Stimulated activated CD4-positive, alpha-beta T cell treated with anti-CD3 and anti-CD28 coated beads, Interleukin-1b, Interleukin-23, amount 100 ng/mL, for 1 hour (primary cell): ENCODE results near the gene ZNF536.
"Not testable (repeated sequence)": the region's sequence is repeated elsewhere in the genome, so short reads cannot be mapped to it uniquely, and the experiment has no call there.

ENCODE experiments used
- DNase-seq, 2 donors: peaks; one replicate each; pipeline ENCODE4 v3.0.0-alpha.2; 2020; ENCODE audit warnings: low read depth in 2 of 2

The ZNF536 gene

DNA sequence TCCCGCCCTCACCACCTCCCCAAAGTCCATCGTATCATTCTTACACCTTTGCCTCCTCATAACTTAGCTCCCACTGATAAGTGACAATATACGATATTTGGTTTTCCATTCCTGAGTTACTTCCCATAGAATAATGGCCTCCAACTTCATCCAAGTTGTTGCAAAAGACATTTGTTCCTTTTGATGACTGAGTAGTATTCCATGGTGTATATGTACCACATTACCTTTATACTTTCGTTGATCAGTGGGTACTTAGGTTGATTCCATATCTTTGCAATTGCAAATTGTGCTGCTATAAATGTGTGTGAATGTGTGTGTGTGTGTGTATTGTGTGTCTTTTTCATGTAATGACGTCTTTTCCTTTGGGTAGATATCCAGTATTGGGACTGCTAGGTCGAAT lies 109.6 kb downstream of the ZNF536 start:
- DNase-seq = no peak

DNA sequence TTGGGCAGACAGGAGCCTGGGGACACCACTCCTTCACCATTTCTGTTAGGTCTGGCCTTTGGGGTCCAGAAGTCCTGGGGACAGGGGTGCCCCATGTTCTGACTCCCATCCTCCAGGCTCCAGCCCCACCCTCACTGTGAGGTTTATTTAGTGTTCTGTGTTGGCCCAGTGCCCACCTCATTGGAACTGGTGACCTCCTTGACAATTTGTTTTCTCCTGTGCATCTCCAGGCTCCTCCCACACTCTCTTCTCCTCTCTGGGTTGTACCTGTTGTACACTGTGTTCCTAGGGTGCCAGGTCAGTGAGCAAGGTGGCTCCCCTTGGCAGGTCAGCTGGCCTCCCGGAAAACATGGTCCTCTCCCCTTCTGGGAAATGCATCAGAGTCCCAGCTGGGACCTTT lies 110.8 kb downstream of the ZNF536 start:
- DNase-seq = no peak

DNA sequence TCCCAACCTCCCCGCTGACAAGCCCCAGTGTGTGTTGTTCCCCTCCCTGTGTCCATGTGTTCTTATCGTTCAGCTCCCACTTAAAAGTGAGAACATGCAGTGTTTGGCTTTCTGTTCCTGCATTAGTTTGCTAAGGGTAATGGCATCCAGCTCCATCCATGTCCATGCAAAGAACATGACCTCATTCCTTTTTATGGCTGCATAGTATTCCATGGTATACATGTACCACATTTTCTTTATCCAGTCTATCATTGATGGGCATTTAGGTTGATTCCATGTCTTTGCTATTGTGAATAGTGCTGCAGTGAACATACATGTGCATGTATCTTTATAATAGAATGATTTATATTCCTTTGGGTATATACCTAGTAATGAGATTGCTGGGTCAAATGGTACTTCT lies 114.1 kb downstream of the ZNF536 start:
- DNase-seq = not testable (repeated sequence)

DNA sequence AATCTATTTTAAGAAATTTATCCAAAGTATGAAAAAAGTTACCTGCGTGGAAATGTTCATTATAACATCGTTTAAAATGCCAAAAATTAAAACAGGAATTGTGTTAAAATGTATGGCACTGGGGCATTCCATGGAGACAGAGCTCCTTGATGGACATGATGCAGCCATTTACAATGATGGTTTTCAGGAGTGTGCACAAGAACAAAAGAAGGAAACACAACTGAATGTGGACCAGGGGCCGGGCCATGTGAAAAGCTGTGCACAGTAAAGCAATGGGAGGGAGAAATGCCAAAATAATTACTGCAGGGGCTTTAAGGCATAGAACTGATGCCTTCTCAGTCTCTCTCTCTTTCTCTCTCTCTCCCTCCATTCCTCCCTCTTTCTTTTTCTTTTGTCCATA lies 115.0 kb downstream of the ZNF536 start:
- no peak for DNase-seq

DNA sequence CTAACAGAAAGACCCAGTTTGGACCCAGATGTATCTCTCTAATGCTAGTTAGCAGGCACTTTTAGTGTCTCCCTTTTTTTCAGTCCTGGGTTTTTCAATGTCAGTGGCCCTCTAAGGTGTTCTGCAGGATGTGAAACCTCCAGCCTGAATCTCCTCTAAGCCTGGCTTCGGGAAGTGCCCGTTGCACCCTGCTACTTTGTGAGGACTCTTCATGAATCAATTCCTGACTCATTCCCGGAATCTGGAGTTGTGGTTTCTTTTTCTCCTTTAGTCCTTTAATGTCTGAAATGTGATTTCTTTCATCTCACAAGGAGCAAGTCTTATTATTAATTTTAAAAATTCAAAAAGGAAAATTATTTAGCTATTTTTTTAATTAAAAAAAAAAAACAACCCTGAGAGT lies 116.0 kb downstream of the ZNF536 start:
- DNase-seq = no peak

DNA sequence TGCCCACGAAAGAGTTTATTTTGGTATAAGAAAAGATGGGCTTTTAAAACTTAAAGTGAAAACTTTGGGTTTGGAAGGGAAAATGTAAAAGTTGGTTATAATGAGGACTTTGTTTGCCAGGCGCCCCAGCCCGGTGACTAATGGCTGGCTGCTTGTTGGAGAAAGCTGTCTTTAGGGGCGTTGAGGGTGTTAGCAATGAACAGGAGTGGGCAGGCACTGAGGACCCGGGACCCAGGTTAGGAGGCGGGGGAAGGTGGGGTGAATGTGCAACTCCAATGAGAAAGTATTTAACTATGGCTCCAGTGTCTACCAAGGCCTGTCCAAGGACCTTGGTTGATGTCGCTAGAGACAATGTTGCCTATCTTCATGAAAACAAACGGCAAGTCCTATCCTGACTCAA lies 118.6 kb downstream of the ZNF536 start:
- no peak for DNase-seq

DNA sequence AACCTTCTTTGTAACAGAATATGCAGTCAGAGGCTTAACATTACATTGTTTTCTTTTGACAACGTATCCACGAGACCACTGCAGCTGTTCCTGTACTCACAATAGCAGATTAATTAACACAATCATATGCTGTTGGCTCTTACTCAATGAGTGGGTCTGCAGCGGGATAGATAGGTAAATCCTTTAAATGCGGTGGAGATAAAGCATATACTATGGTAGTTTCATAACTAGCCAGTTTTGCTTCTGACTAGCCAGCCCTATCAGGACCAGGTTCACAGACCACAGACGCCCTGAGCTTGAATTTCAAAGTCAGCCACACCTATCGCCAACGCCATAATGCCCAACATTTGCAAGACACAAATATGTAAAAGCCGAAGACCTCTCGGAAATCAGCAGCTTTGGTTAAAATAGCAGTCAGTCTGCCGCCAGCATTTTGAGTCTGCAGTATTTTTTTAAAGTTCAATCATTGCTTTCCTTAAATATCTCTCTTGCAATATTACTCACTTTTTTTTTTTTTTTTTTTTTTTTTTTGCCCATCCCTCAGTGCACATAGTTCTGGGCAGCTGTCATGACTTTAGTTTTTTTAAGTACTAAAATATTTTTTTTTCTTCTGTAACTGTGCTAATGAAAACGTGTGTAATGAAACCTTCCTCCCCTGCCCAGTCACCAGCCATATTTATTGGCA lies 120.5 kb downstream of the ZNF536 start:
- no peak for DNase-seq

DNA sequence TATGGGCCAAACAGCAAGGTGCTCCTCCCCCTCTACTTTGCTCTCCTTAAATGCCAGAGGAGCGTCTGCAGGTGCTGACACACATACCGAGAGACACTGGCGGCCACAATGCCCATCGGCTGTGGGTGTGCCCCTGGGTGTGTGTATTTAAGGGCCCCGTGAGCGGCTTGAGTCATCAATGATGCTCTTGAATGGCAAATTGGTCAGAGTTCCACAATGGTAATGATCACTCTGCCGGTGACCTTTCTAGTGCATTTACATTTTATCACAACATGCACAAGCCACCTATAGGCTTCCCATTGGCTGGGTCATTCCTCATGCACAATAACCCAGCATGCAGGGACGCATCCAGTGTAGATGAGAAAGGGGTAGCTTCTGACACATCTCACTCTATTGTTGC lies 124.8 kb downstream of the ZNF536 start:
- no peak for DNase-seq

DNA sequence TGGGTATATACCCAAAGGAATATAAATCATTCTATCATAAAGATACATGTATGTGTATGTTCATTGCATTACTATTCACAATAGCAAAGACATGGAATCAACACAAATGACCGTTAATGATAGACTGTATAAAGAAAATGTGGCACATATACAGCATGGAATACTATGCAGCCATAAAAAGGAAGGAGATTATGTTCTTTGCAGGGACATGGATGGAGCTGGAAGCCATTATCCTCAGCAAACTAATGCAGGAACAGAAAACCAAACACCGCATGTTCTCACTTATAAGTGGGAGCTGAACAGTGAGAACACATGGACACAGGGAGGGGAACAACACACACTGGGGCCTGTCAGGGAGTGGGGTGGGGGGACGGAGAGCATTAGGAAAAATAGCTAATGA lies 125.9 kb downstream of the ZNF536 start:
- not testable (repeated sequence) for DNase-seq

DNA sequence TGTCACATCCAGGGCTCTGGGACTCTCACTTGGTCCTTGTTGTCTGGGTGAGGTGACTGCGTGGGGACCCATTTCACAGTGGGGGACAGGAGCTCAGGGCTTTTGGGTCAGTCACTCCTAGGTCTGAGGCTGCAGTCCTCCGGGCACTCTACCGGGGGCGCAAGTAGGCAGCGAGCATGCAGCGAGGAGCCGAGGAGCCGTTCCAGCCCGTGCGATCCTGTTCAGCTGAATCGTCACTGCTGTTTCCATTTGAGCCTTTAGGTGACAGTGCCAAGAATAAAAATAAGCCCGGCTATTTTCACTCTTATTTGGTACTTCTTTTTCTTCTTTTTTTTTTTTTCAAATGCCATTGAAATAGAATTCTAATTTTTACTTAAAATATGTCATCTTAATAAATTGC lies 126.5 kb downstream of the ZNF536 start:
- DNase-seq = no peak

DNA sequence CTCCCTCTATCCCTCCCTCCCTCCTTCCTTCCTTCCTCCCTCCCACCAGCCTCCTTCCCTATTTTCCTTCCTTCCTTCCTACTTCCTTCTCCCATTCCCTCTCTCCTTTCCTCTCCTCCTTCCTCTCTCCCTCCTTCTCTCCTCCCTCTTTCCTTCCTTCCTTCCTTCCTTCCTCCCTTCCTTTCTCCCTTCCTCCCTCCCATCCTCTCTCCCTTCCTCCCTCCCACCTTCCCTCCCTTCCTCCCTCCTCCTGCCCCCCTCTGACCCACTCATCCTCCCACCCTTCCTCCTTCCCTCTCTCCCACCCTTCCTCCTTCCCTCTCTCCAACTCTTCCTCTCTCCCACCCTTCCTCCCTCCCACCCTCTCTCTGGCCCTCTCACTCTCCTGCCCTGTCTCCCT lies 132.1 kb downstream of the ZNF536 start:
- DNase-seq = no peak

DNA sequence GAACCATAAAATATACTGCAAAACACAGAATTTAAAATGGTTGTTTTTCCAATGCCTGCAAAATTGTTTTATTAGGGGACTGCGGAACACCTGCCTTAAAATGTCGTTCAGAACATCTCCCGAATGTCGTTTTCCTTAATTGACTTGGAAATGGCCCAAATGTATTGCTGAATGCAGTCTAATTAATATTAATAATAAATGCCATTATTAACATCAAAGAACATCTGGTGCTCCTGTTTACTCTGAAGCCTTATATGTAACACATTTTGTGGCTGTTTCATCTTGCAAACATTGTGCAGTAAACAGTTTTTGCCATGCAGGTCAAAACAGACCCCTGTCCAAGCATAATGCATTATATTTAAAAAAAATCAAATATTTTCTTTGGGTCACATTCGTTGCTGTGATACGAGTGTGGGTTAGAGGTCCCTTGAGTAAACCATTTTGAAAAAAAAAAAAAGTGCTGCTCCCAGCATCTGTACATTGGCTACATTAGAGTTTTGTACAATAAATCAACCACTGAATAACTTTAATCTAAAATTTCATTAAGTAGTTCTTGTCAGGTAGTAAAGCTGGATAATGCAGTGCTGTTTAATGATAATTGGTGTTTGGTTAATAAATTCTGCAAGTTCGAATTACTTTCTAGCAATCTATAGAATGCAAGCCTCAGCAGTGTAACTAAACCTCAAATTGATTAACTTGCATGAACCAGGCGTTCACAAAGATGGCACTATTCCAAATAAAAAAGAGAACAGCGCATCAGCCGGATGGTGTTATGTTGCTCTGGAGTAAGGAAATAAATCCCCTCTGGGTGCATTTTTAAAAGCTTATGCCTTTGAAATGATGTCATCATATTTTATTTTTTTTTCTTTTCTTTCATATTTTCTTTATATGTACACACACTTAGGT lies 140.2 kb downstream of the ZNF536 start:
- no peak for DNase-seq

DNA sequence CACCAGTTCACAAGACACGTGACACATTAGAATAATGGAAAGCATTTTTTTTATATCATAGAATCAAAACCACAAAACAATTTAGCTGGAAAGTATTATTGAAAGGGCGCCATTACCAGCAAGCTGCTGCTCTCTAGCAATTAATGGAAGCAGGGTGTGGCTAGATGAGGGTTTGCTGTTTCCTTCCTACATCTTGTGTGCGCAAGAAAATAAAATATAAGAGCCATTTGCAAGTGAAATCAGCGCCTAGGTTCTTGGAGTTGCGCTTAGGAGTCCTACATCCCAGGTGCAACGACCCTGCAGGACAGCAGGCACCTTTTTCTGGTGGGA lies 140.9 kb downstream of the ZNF536 start:
- no peak for DNase-seq

DNA sequence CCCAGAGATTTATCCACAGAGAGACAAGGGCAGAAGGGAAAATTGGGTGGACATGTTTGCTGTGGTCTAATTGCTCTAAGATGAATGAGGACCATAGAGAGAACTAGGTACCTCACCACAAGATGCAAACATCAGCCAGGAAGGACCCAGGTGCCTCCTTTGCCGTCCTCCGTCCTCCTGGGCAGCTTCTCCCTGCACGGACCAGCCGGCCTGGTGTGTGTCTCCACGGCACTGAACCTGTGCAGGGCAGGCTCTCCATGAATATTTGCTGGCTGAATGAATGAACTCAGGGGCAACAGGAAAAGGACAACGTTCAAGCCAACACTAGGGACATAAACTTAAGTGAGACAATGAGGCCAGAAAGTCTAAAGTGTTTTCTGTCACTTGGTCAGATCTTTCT lies 143.9 kb downstream of the ZNF536 start:
- DNase-seq = no peak

DNA sequence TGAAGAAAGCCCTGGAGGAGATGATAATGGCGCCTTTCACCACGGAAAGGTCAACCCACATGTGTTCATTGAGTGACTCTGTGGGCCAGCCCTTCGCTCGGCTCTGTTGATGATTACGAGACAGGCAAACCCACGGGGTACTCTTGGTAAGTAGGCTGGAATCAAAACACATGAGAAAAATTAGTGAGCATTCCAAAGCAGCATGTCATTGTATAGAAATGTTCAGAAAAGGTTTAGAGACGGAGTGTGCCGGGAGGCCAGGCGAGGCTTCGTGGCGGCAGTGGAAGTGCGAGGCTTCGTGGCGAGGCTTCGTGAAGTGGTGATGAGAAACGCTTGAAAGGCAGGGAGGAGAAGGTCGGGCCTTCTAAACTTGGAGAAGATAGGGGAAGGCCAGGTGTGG lies 144.3 kb downstream of the ZNF536 start:
- DNase-seq = no peak

DNA sequence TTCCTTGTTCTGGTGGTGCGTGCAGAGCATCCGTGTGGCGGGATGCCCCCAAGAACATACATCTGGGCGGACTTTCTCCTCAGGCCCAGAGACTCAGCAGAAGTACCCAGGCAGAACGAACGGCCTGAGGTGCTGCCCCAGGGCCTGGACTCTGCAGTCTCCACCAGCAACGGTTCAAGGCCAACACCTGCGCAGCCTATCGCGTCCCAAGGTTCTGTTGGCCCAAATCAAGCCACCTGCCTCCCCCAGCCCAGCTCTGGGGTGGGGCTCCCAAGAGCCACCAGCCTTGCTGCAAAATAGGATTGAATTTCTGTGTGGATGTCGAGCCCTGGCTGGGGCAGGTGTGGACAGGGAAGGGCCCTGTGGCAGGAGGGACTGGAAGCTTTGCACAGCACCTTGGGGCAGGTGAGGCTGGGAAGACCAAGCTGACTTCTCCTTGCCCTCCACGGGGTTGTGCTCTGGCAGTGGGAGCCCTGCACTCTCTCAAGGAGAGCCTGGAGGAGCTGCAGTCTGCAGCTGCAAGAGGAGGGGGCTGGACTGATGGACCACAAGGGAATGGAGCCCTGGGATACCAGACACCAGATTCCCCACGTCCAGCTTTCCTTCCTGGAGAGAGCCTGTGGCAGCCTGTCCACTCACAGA lies 146.9 kb downstream of the ZNF536 start:
- DNase-seq = no peak

DNA sequence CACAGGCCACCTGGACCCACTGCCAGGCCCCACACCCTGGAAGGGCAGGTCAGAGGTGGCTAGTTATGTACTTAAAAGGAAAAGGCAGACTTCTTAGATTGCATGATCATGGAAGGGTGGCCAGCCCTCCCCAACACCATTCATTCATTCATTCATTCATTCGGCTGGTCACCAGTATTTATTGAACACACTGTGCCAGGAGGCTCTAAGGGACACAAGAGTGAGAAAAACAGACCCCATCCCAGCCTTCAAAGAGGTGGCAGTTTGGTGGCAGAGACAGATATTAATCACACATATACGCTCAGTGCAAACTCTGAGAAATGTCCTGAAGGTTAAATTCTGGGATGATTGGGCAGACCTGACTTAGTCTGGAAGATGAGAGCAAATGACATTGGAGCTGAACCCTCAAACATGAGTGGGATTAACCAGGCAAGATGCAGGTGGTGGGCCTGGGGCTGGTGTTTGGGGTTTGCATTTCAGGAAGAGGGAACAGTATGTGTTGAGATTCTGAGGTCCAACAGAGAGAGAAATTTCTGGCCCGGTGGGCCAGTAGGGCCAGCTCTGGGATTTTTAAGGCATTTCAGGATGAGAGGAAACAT lies 147.5 kb downstream of the ZNF536 start:
- no peak for DNase-seq

DNA sequence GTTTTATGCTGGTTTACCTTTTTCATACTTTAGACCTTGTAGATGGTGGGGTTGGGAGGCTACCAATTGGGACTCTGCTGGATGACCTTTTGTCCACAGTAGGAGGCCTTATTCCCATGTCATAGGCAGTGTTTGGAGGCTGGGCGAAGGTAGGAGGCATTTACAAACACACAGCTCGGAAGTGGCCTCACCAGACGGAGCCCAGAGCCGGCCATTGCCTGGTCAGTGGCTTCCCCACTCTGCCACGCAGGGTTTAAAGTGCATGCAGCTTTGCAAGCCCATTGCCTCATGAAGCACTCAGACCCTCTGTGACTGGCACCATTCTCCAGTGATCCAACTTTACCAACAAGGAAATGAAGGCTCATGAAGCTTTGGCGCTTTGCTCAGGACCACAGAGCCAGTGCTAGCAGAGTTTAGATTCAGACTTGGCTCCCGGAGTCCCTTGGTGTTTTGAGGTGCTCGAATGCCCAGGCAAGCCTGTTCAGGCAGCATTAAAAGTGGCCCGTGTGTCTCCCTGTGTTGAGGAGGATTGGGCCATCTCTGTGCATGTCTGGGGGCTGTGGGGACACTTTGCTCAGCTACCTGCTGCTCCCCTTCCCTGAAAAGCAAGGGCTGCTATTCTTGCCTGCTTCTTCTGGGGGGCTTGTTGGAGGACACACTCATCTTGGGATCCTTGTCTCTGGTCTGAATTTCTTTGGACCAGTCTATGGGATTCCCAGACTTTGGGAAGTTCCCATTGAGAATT lies 148.7 kb downstream of the ZNF536 start:
- DNase-seq = no peak

DNA sequence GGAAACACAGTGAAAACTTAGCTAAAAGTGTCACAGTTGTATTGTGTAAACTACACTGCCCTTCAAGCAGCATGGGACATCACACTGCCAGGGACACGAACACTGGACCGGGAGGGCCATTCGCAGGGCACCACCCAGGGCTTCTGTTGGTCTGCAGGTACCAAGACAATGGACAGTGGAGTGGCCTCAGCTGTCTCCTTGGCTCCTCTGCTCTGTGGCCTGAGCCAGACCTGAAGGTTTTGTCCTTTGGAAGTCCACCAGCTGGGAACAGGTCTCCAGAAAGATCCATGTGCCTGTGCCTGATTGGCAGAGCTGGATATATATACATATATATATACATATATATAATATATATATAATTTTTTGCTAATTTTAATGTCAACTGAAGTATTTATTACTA lies 149.8 kb downstream of the ZNF536 start:
- DNase-seq = no peak

DNA sequence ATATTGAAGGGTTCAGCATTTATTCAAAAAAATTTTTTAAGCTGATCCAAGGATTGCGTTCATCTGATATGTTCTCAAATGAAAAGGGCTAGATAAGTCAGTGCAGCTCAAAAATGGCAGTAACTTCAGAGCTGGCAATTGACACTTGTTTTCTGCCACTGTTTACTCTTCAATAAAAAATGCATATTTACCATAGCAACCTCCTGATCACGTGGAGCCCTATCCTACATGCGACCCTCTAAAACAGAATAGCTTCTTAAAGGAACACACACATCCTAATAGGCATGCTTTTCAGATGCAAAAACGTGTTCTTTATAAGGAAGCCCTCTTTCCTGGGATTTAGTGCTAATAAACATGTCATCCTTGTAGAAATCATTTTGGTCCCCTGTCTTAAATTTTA lies 150.2 kb downstream of the ZNF536 start:
- no peak for DNase-seq

DNA sequence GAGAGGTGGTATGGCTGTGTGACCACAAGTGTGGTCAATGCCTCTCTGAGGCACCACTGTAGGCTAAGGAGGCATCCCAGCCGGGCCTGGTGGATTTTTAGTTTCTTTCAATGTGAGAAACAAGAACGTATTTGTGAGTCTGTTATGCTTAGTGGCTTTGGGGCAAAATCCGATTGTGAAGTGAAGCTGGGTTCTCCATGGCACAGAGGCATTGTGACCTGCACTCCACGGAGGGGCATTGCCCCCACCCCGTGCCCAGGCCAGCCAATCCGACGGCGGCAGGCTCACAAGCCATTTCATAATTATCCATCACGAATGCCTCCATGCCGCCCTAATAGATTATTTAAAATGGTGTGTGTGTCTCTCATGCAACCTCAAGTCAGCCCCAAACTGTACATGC lies 151.6 kb downstream of the ZNF536 start:
- no peak for DNase-seq

DNA sequence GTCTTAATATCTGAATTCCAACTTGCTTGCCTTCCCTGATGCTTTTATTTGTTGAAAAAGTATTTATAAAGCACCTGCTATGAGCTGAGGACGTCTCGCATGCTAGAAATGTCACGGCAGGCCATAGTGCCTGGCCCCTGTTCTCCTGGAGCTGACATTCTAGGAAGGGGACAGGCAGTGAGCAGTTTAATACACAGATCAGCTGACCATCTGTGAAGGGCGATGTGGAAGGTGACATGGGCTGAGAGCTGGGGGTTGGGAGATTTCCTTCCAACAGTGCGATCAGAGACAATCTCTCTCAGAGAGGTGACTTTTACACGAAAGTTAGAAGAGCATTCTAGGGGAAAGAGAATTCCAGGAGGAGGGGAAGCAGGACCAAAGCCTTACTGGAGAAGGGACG lies 153.2 kb downstream of the ZNF536 start:
- no peak for DNase-seq
